Measurements from ENCODE around the gene AJUBA.
A peak's percentile ranks its signal among the peaks of the same experiment; 100 is the strongest.
"Not testable (repeated sequence)": the region's sequence is repeated elsewhere in the genome, so short reads cannot be mapped to it uniquely, and the experiment has no call there.

Gene AJUBA

GRCh38 chr14:22962061-22962676, 20.2 kb downstream of the AJUBA start:
- TF ChIP-seq CTCF (conservative IDR thresholded peaks at IDR 0.05; ENCODE audit: low read depth, low read length) = no peak
- H3K4me3 ChIP-seq (ENCODE audit: low read length) = no peak overlapping the region
- no peak for DNase-seq (ENCODE audit: low read depth)

GRCh38 chr14:22955702-22956569, 26.4 kb downstream of the AJUBA start:
- no peak for TF ChIP-seq CTCF (conservative IDR thresholded peaks at IDR 0.05; ENCODE audit: low read depth, low read length)
- H3K4me3 ChIP-seq (ENCODE audit: low read length) = peak overlapping the region; percentile 68
- no peak for DNase-seq (ENCODE audit: low read depth)

GRCh38 chr14:22952418-22952817, 29.9 kb downstream of the AJUBA start:
- H3K4me3 ChIP-seq (ENCODE audit: low read length) = no peak overlapping the region

GRCh38 chr14:22951795-22952194, 30.6 kb downstream of the AJUBA start:
- H3K4me3 ChIP-seq (ENCODE audit: low read length); DNase-seq (ENCODE audit: low read depth): not testable (repeated sequence)

More at GRCh38 chr14:22952418-22952817, 29.9 kb downstream of the AJUBA start:
- DNase-seq (ENCODE audit: low read depth) = no peak
- no peak for TF ChIP-seq CTCF (conservative IDR thresholded peaks at IDR 0.05; ENCODE audit: low read depth, low read length)

GRCh38 chr14:22945642-22946041, 36.7 kb downstream of the AJUBA start:
- H3K4me3 ChIP-seq (ENCODE audit: low read length) = no peak overlapping the region
- no peak for TF ChIP-seq CTCF (conservative IDR thresholded peaks at IDR 0.05; ENCODE audit: low read depth, low read length)
- no peak for DNase-seq (ENCODE audit: low read depth)

GRCh38 chr14:22939684-22940083, 42.7 kb downstream of the AJUBA start:
- H3K4me3 ChIP-seq (ENCODE audit: low read length) = no peak overlapping the region
- DNase-seq (ENCODE audit: low read depth) = no peak
- TF ChIP-seq CTCF (conservative IDR thresholded peaks at IDR 0.05; ENCODE audit: low read depth, low read length) = no peak

GRCh38 chr14:22935156-22935555, 47.2 kb downstream of the AJUBA start:
- no peak for DNase-seq (ENCODE audit: low read depth)
- H3K4me3 ChIP-seq (ENCODE audit: low read length) = no peak overlapping the region
- TF ChIP-seq CTCF (conservative IDR thresholded peaks at IDR 0.05; ENCODE audit: low read depth, low read length) = no peak
